HG03571 (cell line): ENCODE data around the gene WWC1.

Experiments used
- ATAC-seq: cut with Tn5 transposase; IDR thresholded peaks from one replicate; pipeline ENCODE4 v1.9.1; 2021; ENCODE audit not compliant: unreplicated experiment

Gene WWC1

DNA sequence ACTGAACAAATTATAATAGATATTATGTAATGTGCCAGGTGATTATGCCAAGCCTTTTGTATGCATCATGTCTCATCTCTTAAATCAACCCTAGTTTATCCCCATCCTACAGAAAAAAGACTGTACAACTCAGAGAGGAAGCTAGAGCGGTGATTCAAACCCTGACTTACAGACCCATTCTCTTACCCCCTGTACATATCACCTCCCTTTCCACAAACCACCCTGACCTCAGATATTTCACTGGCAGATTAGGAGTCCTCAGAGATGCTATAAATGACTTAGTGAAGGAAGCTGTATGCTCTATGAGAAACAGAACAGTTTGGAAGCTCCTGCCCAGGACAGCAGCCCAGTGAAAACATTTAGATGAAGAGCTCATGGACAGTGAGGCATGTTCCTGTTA is 115.8 kb downstream of the WWC1 start:
- no peak for ATAC-seq

DNA sequence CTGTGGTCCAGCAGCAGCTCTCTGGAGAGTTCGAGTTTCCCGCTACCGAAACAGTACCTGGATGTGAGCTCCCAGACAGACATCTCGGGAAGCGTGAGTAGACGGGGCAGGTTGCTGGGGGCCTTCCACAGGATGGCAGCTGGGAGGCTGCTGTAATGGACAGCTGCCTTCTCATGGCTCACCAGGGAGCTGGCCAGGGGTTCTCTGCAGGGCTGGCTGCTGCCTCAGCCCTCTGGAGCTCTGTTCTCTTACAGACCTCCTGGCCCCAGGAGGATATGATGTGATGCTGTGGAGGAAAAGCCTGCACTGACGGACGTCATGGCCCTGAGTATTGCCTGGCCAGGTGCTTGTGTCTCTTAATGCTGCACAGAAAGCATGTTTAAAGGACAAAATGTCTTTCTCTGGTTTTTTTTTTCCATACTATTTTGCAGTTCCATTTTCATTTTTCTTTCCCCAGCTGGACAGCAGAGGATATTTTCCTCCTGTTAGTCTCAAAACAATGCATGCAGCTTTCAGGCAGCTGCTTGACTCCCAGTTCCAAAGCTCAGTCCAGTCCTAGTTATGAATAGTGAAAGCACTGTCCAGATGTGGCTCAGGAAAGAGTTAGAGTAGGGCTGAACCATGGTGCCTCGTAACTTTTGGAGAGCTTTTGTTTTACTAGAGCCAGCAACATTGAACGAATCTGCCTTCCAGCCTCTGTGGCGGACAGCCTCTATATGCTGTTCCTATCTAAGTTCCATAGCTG is 117.3 kb downstream of the WWC1 start:
- ATAC-seq = no peak

DNA sequence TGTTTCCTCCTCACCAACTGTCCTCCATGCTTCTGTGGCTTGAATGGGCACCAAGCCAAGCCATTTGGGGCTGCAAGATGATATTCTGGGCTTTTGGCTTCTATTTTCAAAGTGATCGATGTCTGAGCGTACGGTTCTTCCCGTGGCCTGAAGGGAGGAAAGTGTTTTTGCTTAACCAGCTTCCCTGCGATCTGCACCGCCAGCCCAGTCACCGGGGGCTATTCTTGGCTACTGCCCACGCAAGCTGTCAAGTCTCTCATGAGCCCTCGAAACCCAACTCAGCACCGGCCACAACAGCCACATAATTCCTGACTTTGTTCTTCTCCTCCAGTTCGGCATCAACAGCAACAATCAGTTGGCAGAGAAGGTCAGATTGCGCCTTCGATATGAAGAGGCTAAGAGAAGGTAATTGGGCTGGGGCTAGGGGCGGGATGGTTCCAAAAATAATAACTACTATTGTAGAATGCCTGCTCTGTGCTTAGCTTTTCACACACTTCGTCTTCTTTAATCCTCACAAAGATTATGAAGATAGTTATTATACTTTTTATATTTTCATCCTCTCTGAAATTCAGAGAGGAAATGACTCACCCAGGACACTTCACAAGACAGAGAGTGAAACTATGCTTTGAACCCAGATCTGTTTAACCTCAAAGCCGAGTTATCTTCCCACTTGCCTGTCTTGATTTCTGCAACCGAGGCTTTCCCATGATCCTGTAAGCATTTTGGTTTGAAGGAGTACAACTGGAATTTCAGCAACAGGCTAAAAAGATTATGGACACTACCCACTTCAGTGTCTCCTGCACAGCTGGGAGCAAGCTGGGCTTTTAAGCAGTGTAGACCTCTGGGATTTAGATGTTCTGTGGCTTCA is 118.4 kb downstream of the WWC1 start:
- no peak for ATAC-seq

DNA sequence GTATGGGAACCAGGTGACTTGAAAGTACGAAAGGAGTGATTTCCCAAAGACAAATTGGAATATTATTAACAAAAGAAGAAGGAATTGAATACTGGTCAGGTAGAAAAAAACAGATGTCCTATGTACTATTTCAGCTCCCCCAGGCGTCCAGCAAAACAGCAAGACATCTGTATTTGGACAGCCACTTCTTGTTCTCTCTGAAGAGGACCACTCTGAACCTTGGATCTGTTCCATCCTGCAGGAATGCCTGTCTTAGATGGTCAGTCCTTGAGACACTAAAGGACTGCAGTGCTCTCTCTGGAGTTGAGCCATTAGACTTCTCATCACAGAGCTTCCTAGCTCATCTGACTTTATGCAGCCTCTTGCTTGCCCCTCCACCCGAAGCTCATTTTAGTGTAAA is 120.4 kb downstream of the WWC1 start:
- ATAC-seq = no peak

DNA sequence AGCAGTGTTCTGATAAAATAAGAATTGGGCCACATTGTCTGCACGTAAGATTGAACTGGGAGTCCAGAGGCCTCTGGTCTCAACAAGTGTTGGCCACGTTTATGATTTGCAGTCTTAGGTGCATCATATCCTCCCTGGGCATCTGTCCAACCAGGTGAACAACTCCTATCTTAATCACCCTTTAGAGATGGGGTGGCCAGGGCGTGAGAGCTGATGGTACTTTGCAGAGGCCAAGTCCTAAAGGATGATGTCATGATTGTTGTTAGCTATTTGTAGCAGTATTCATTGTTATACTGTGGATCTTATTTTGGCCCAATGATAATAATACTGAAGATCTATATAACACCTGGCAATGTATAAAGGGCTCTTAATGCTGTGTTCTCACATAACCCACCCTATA is 121.6 kb downstream of the WWC1 start:
- no peak for ATAC-seq

GRCh38 chr5:168413596-168413995 is 122.2 kb downstream of the WWC1 start:
- no peak for ATAC-seq

- no peak for ATAC-seq
Observed at GRCh38 chr5:168415401-168415800, 124.0 kb downstream of the WWC1 start.

DNA sequence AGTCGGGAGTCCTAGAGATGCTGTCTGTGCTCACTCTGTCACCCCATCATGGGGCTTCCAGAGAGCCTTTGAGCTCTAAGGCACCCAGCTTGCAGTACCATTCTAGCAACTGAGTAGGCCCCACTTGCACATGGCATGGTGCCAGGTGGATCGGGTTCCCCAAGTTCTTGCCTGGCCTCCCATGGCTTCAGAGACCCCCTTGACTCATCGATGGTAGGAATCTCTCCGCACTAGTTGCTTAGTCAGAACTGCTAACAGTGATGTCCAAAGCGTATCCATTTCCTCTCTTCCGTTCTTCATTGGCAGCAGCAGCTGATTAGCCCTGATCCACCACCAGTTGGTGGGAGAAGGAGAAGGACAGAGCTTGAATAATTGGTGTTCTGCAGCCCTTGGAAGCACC is 124.5 kb downstream of the WWC1 start:
- no peak for ATAC-seq

GRCh38 chr5:168417731-168418429 is 126.4 kb downstream of the WWC1 start:
- ATAC-seq = no peak

GRCh38 chr5:168420461-168420860 is 129.0 kb downstream of the WWC1 start:
- ATAC-seq = no peak

GRCh38 chr5:168422431-168422830 is 131.0 kb downstream of the WWC1 start:
- no peak for ATAC-seq

- no peak for ATAC-seq
Observed at GRCh38 chr5:168423478-168423877, 132.0 kb downstream of the WWC1 start.

- no peak for ATAC-seq
Observed at GRCh38 chr5:168423971-168424370, 132.5 kb downstream of the WWC1 start.

- ATAC-seq = no peak
Observed at GRCh38 chr5:168424594-168425323, 133.3 kb downstream of the WWC1 start.

GRCh38 chr5:168426007-168426863 is 134.8 kb downstream of the WWC1 start:
- ATAC-seq = no peak

- no peak for ATAC-seq
Observed at GRCh38 chr5:168426864-168427172, 135.4 kb downstream of the WWC1 start.

GRCh38 chr5:168427224-168427623 is 135.8 kb downstream of the WWC1 start:
- ATAC-seq = no peak

GRCh38 chr5:168428552-168428951 is 137.1 kb downstream of the WWC1 start:
- no peak for ATAC-seq

DNA sequence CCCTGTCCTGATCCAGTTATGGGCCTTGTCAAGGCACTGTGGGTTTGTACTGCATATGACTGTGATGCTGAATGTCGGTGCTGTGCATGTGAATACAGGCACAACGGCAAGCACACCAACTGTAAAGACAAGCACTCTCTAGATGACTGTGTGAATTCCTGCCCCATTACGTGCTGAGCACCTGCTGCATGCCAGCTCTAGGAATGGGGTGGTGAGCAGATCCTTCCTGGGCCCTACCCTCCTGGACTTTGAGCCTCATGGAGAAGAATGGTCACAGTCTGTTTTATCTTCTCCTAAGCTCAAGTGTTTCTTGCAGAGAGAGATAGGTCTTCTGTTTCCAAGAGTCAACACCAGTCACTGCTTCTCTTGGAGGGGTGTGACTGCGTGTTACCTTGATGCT is 138.9 kb downstream of the WWC1 start:
- no peak for ATAC-seq

- no peak for ATAC-seq
Observed at GRCh38 chr5:168432903-168433302, 141.5 kb downstream of the WWC1 start.
